Karpas-422 (cell line): ENCODE data around the gene NECAB3. TPM values are rescaled to one million over a fixed set of nuclear protein-coding genes. Genes with fewer than 3 reads are reported as not detected.

Experiments
- DNase-seq: peaks from one replicate; pipeline ENCODE4 v3.0.0-alpha.2; 2015
- H2AFZ ChIP-seq: fragments of 200-600 bp; sonication (generic); 2 replicates; pipeline ENCODE4 v1.6.1; 2014; ENCODE audit warnings: antibody characterized with exemption, low read length, mixed read lengths
- H3K27ac ChIP-seq: fragments of 200-600 bp; sonication (generic); 2 replicates; pipeline ENCODE4 v1.5.1; 2014; ENCODE audit warnings: mild to moderate bottlenecking, low read length, moderate library complexity
- H3K27me3 ChIP-seq: fragments of 200-600 bp; sonication (generic); 2 replicates; pipeline ENCODE4 v1.6.1; 2014; ENCODE audit warnings: low read length, mixed read lengths
- H3K36me3 ChIP-seq: fragments of 200-600 bp; sonication (generic); 2 replicates; pipeline ENCODE4 v1.6.1; 2014; ENCODE audit warnings: low read length, mixed read lengths; ENCODE audit not compliant: insufficient read depth
- H3K4me1 ChIP-seq: fragments of 200-600 bp; sonication (generic); 2 replicates; pipeline ENCODE4 v1.6.1; 2014; ENCODE audit warnings: mild to moderate bottlenecking, low read length, mixed read lengths
- H3K4me2 ChIP-seq: fragments of 200-600 bp; sonication (generic); 2 replicates; pipeline ENCODE4 v1.6.1; 2014; ENCODE audit warnings: low read length, low read depth, mild to moderate bottlenecking; ENCODE audit not compliant: poor library complexity, severe bottlenecking
- H3K4me3 ChIP-seq: fragments of 200-600 bp; sonication (generic); 2 replicates; pipeline ENCODE4 v1.5.1; 2014; ENCODE audit warnings: mild to moderate bottlenecking, antibody characterized with exemption, low read length, mixed read lengths
- H3K79me2 ChIP-seq: fragments of 200-600 bp; sonication (generic); 2 replicates; pipeline ENCODE4 v1.6.1; 2014; ENCODE audit warnings: mild to moderate bottlenecking, low read length, mixed read lengths
- H3K9ac ChIP-seq: fragments of 200-600 bp; sonication (generic); 2 replicates; pipeline ENCODE4 v1.6.0; 2014; ENCODE audit warnings: low read length
- H3K9me2 ChIP-seq: fragments of 200-600 bp; sonication (generic), shearing (Covaris generic); replicated peaks from 2 replicates; pipeline ENCODE4 v1.6.0; 2014; ENCODE audit warnings: mild to moderate bottlenecking, low read length, moderate library complexity; ENCODE audit not compliant: insufficient read depth
- H3K9me3 ChIP-seq: fragments of 300-700, 200-600 bp; sonication (generic); 2 replicates; pipeline ENCODE4 v1.6.1; 2014; ENCODE audit warnings: low read length, mixed read lengths
- H4K20me1 ChIP-seq: fragments of 200-600 bp; sonication (generic); 2 replicates; pipeline ENCODE4 v1.6.1; 2014; ENCODE audit warnings: mild to moderate bottlenecking, antibody characterized with exemption, low read length, low read depth; ENCODE audit not compliant: insufficient read depth
- total RNA-seq: library from RNA; depleted of rRNA; stranded (reverse); fragments of >200 nt; shearing (Covaris generic); gene quantifications from 2 replicates; pipeline ENCODE4 v1.2.3, GENCODE V29; 2014; ENCODE audit warnings: low replicate concordance

Gene NECAB3
- total RNA-seq, 1 experiment from 2014 or later, result 38.2 TPM

- H3K4me3 ChIP-seq, result no peak overlapping the region
- no peak overlapping the region for H3K4me2 ChIP-seq
- no peak overlapping the region for H2AFZ ChIP-seq
- no peak overlapping the region for H3K27ac ChIP-seq
- H3K9me3 ChIP-seq, result no peaks in the 10 kb centered on the region
- H3K9ac ChIP-seq, result no peak overlapping the region
- no peaks in the 10 kb centered on the region for H4K20me1 ChIP-seq
- DNase-seq, result no peak
- H3K9me2 ChIP-seq, result no peaks in the 10 kb centered on the region
- no peaks in the 10 kb centered on the region for H3K36me3 ChIP-seq
- H3K27me3 ChIP-seq, result no peaks in the 10 kb centered on the region
- H3K4me1 ChIP-seq, result peaks cover 20% of the 10 kb centered on the region
- H3K79me2 ChIP-seq, result peaks cover 18% of the 10 kb centered on the region
Observed at GRCh38 chr20:33659341-33660034, 14.7 kb downstream of the NECAB3 start.

GRCh38 chr20:33658929-33659328 lies 15.3 kb downstream of the NECAB3 start:
- H3K4me3 ChIP-seq, result no peak overlapping the region
- no peak overlapping the region for H3K27ac ChIP-seq
- no peak for DNase-seq
- H4K20me1 ChIP-seq, result no peaks in the 10 kb centered on the region
- H3K79me2 ChIP-seq, result peaks cover 15% of the 10 kb centered on the region
- no peaks in the 10 kb centered on the region for H3K9me2 ChIP-seq
- H3K9me3 ChIP-seq, result no peaks in the 10 kb centered on the region
- no peak overlapping the region for H3K4me2 ChIP-seq
- peaks cover 19% of the 10 kb centered on the region for H3K4me1 ChIP-seq
- no peaks in the 10 kb centered on the region for H3K27me3 ChIP-seq
- H3K9ac ChIP-seq, result no peak overlapping the region
- no peaks in the 10 kb centered on the region for H3K36me3 ChIP-seq
- no peak overlapping the region for H2AFZ ChIP-seq

DNA sequence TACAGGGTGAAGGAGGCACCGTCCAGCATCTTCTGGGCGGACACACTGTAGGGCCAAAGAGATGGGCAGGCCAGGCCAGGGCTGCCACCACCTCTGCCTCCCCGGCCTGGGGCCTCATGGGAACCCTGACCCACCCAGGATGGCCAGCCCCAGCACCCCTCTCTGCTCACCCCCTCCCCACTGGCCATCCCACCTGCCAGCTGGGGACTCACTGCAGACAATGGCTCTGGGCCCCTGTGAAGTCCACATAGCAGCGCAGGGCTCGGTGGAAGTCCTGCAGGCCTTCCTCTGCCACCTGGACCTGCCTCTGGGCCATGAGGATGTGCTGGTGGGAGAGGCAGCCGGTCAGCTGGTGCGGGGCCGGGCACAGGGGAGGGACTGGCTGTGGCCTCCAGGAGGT lies 15.7 kb downstream of the NECAB3 start:
- Histone ChIP-seq H3K27me3 (no peaks in the 10 kb centered on the region), H3K4me3 (no peak overlapping the region), H3K79me2 (peaks cover 14% of the 10 kb centered on the region), H3K36me3 (no peaks in the 10 kb centered on the region), H3K9me2 (no peaks in the 10 kb centered on the region), H3K4me2 (no peak overlapping the region), H2AFZ (no peak overlapping the region), H3K9me3 (no peaks in the 10 kb centered on the region), H3K4me1 (peaks cover 20% of the 10 kb centered on the region), H3K9ac (no peak overlapping the region), H4K20me1 (no peaks in the 10 kb centered on the region), H3K27ac (no peak overlapping the region)
- no peak for DNase-seq

GRCh38 chr20:33657704-33658095 lies 16.5 kb downstream of the NECAB3 start:
- Histone ChIP-seq H3K9ac (no peak overlapping the region), H3K4me2 (no peak overlapping the region), H3K4me3 (no peak overlapping the region), H3K9me3 (no peaks in the 10 kb centered on the region), H2AFZ (no peak overlapping the region), H3K9me2 (no peaks in the 10 kb centered on the region), H3K27ac (no peak overlapping the region), H3K4me1 (peaks cover 22% of the 10 kb centered on the region), H3K36me3 (no peaks in the 10 kb centered on the region), H3K27me3 (no peaks in the 10 kb centered on the region), H3K79me2 (peaks cover 7% of the 10 kb centered on the region), H4K20me1 (no peaks in the 10 kb centered on the region)
- DNase-seq, result no peak

DNA sequence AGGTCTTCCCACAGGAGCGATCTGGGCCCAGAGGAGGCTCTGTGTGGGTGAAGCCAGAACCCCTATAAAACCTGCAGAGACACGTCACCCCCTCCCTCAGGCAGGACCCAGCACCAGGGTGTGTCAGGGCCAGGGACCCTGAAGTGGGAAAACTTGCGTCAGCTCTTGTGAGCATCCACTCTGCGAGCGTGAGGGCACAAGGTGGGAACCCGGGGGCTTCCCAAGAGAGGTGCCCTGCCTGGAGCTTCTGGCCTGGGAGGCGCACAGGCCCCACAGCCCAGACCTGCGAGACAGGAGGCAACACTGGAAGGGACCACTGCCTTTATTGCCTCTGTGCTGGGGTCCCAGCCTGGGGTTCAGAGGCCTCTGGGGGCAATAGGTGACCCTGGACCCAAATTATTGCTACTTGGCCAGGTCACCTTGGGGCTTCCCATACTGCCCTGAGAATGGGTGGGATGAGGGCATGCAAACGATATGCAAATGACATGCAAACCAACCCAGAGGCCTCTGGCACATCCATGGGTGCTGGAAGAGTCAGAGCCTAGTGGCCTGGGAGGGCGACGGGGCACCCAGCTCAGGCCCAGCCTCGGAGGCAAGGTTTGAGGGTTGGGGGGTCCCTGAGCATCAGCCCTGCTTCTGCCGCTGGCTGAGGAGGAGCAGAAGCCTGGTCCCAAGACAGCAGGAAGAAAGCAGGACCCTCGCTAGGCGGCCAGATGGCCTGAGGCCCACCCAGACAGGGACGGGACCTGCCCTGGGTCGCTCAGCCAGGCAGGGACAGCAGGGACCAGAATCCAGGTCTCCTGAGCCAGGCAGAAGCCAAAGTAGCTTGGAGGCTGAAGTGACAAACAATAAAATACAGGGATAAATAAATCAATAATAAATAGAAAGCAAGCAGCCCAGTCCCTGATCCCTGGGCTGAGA lies 17.2 kb downstream of the NECAB3 start:
- Histone ChIP-seq H4K20me1 (no peaks in the 10 kb centered on the region), H3K27me3 (no peaks in the 10 kb centered on the region), H3K4me1 (peaks cover 23% of the 10 kb centered on the region), H2AFZ (no peak overlapping the region), H3K27ac (no peak overlapping the region), H3K9ac (no peak overlapping the region), H3K36me3 (no peaks in the 10 kb centered on the region), H3K9me3 (no peaks in the 10 kb centered on the region), H3K79me2 (peaks cover 3% of the 10 kb centered on the region), H3K4me3 (no peak overlapping the region), H3K4me2 (no peak overlapping the region), H3K9me2 (no peaks in the 10 kb centered on the region)
- DNase-seq, result no peak

- no peaks in the 10 kb centered on the region for H3K27me3 ChIP-seq
- no peak overlapping the region for H2AFZ ChIP-seq
- H4K20me1 ChIP-seq, result no peaks in the 10 kb centered on the region
- no peak overlapping the region for H3K4me2 ChIP-seq
- no peaks in the 10 kb centered on the region for H3K79me2 ChIP-seq
- no peaks in the 10 kb centered on the region for H3K9me3 ChIP-seq
- no peak overlapping the region for H3K9ac ChIP-seq
- peaks cover 26% of the 10 kb centered on the region for H3K4me1 ChIP-seq
- H3K27ac ChIP-seq, result no peak overlapping the region
- no peaks in the 10 kb centered on the region for H3K36me3 ChIP-seq
- no peaks in the 10 kb centered on the region for H3K9me2 ChIP-seq
- no peak for DNase-seq
- H3K4me3 ChIP-seq, result no peak overlapping the region
Observed at GRCh38 chr20:33656010-33656782, 18.0 kb downstream of the NECAB3 start.

DNA sequence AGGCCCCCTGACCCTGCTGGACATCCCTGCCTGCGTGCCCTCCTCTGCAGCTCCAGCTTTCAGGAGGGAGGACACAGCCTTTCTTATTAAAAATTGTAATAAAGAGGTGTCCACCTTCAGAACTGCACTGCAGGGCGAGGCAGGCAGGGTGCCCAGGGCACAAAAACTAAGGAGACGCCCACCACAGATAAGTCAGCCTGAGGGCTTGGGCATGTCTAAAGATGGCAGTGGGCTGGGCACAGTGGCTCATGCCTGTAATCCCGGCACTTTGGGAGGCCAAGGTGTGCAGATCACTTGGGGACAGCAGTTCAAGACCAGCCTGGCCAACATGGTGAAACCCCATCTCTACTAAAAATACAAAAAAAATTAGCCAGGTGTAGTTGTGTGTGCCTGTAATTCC lies 19.1 kb downstream of the NECAB3 start:
- DNase-seq, result no peak
- Histone ChIP-seq H3K27ac (no peak overlapping the region), H3K27me3 (no peaks in the 10 kb centered on the region), H4K20me1 (no peaks in the 10 kb centered on the region), H3K79me2 (no peaks in the 10 kb centered on the region), H3K4me3 (no peak overlapping the region), H3K9me2 (no peaks in the 10 kb centered on the region), H3K36me3 (no peaks in the 10 kb centered on the region), H2AFZ (no peak overlapping the region), H3K9me3 (no peaks in the 10 kb centered on the region), H3K4me2 (no peak overlapping the region), H3K4me1 (peaks cover 26% of the 10 kb centered on the region), H3K9ac (no peak overlapping the region)

GRCh38 chr20:33654680-33655161 lies 19.5 kb downstream of the NECAB3 start:
- no peaks in the 10 kb centered on the region for H3K27me3 ChIP-seq
- H3K9ac ChIP-seq, result no peak overlapping the region
- peaks cover 26% of the 10 kb centered on the region for H3K4me1 ChIP-seq
- H3K4me3 ChIP-seq, result no peak overlapping the region
- no peaks in the 10 kb centered on the region for H3K9me2 ChIP-seq
- H2AFZ ChIP-seq, result no peak overlapping the region
- H3K79me2 ChIP-seq, result no peaks in the 10 kb centered on the region
- H4K20me1 ChIP-seq, result no peaks in the 10 kb centered on the region
- H3K27ac ChIP-seq, result no peak overlapping the region
- DNase-seq, result no peak
- no peak overlapping the region for H3K4me2 ChIP-seq
- H3K9me3 ChIP-seq, result no peaks in the 10 kb centered on the region
- H3K36me3 ChIP-seq, result no peaks in the 10 kb centered on the region
